ENCODE data around the gene PDS5B. TPM values are rescaled to one million over a fixed set of nuclear protein-coding genes. Genes with fewer than 3 reads are reported as not detected.

The PDS5B gene
- total RNA-seq, 1 experiment from 2014 or later: 44.3 TPM

GRCh38 chr13:32731074-32731473, 144.8 kb downstream of the PDS5B start:
- Mint-ChIP-seq H3K36me3 (peaks cover 18% of the 10 kb centered on the region), H3K4me3 (no peak overlapping the region), H3K27ac (peak overlapping the region; percentile 89), H3K27me3 (ENCODE audit: low read depth) (no peaks in the 10 kb centered on the region), H3K4me1 (peaks cover 29% of the 10 kb centered on the region), H3K9me3 (peaks cover 17% of the 10 kb centered on the region)
- ChIA-PET POLR2A (no interaction called here), CTCF (no interaction called here)
- ATAC-seq (no peak), DNase-seq (ENCODE audit: low spot score) (no peak)
- TF ChIP-seq FOXJ3 (CRISPR knock-in tag; IDR thresholded peaks at IDR 0.05; ENCODE audit: borderline replicate concordance) (no peak), E2F4 (CRISPR knock-in tag; IDR thresholded peaks at IDR 0.05; ENCODE audit: borderline replicate concordance, low read depth) (no peak), NFATC4 (CRISPR knock-in tag; IDR thresholded peaks at IDR 0.05) (no peak), SMAD4 (CRISPR knock-in tag; IDR thresholded peaks at IDR 0.05) (no peak), RORB (CRISPR knock-in tag; IDR thresholded peaks at IDR 0.05) (no peak), USF2 (CRISPR knock-in tag; IDR thresholded peaks at IDR 0.05) (no peak), ARID4B (CRISPR knock-in tag; IDR thresholded peaks at IDR 0.05; ENCODE audit: borderline replicate concordance) (no peak), ZNF138 (CRISPR knock-in tag; conservative IDR thresholded peaks at IDR 0.05) (no peak), ZSCAN18 (CRISPR knock-in tag; IDR thresholded peaks at IDR 0.05) (no peak)

GRCh38 chr13:32731576-32731975, 145.3 kb downstream of the PDS5B start:
- peaks cover 17% of the 10 kb centered on the region for H3K9me3 Mint-ChIP-seq
- H3K27ac Mint-ChIP-seq: peak overlapping the region; percentile 78
- no peak for TF ChIP-seq ERG (CRISPR knock-in tag; IDR thresholded peaks at IDR 0.05)
- TF ChIP-seq ESRRA (CRISPR knock-in tag; IDR thresholded peaks at IDR 0.05; ENCODE audit: borderline replicate concordance): no peak
- no peak for TF ChIP-seq FOXP1 (CRISPR knock-in tag; IDR thresholded peaks at IDR 0.05; ENCODE audit: borderline replicate concordance)
- TF ChIP-seq CREB1 (CRISPR knock-in tag; IDR thresholded peaks at IDR 0.05): no peak
- TF ChIP-seq SOX15 (CRISPR knock-in tag; IDR thresholded peaks at IDR 0.05): no peak
- CTCF ChIA-PET: no interaction called here
- DNase-seq (ENCODE audit: low spot score): no peak
- no peaks in the 10 kb centered on the region for H3K27me3 Mint-ChIP-seq (ENCODE audit: low read depth)
- no peak for ATAC-seq
- POLR2A ChIA-PET: no interaction called here
- H3K36me3 Mint-ChIP-seq: peaks cover 18% of the 10 kb centered on the region
- H3K4me1 Mint-ChIP-seq: peaks cover 24% of the 10 kb centered on the region
- H3K4me3 Mint-ChIP-seq: no peak overlapping the region

- H3K9me3 Mint-ChIP-seq: peaks cover 17% of the 10 kb centered on the region
- peaks cover 14% of the 10 kb centered on the region for H3K4me1 Mint-ChIP-seq
- no peak overlapping the region for H3K4me3 Mint-ChIP-seq
- H3K36me3 Mint-ChIP-seq: peaks cover 18% of the 10 kb centered on the region
- ATAC-seq: no peak
- no peak for TF ChIP-seq PREB (CRISPR knock-in tag; IDR thresholded peaks at IDR 0.05; ENCODE audit: borderline replicate concordance)
- POLR2A ChIA-PET: no interaction called here
- no peak for DNase-seq (ENCODE audit: low spot score)
- no peaks in the 10 kb centered on the region for H3K27me3 Mint-ChIP-seq (ENCODE audit: low read depth)
- CTCF ChIA-PET: no interaction called here
- H3K27ac Mint-ChIP-seq: no peak overlapping the region
Measured at GRCh38 chr13:32733690-32734089, 147.4 kb downstream of the PDS5B start.
